GM21576 (cell line): ENCODE measurements around the gene SLC38A8.

Source experiments
- ATAC-seq: cut with Tn5 transposase; IDR thresholded peaks from one replicate; pipeline ENCODE4 v1.9.1; 2021; ENCODE audit warnings: mild to moderate bottlenecking, moderate library complexity; ENCODE audit not compliant: unreplicated experiment

SLC38A8 gene

GRCh38 chr16:84068783-84069462 is 26.3 kb upstream of the SLC38A8 start:
- ATAC-seq: no peak

GRCh38 chr16:84068041-84068440 is 25.4 kb upstream of the SLC38A8 start:
- ATAC-seq: no peak

GRCh38 chr16:84067640-84068039 is 25.0 kb upstream of the SLC38A8 start:
- ATAC-seq: no peak

- no peak for ATAC-seq
Measured at GRCh38 chr16:84065536-84066132, 23.0 kb upstream of the SLC38A8 start.

- ATAC-seq: no peak
Measured at GRCh38 chr16:84063980-84064379, 21.4 kb upstream of the SLC38A8 start.

GRCh38 chr16:84062734-84063640 is 20.4 kb upstream of the SLC38A8 start:
- ATAC-seq: no peak

GRCh38 chr16:84061236-84061819 is 18.7 kb upstream of the SLC38A8 start:
- ATAC-seq: no peak

- no peak for ATAC-seq
Measured at GRCh38 chr16:84059946-84060901, 17.6 kb upstream of the SLC38A8 start.

- ATAC-seq: no peak
Measured at GRCh38 chr16:84059111-84059510, 16.5 kb upstream of the SLC38A8 start.

GRCh38 chr16:84058664-84059063 is 16.1 kb upstream of the SLC38A8 start:
- ATAC-seq: no peak

GRCh38 chr16:84058211-84058610 is 15.6 kb upstream of the SLC38A8 start:
- ATAC-seq: no peak

GRCh38 chr16:84056933-84057332 is 14.3 kb upstream of the SLC38A8 start:
- ATAC-seq: no peak

- no peak for ATAC-seq
Measured at GRCh38 chr16:84055801-84056634, 13.4 kb upstream of the SLC38A8 start.

- no peak for ATAC-seq
Measured at GRCh38 chr16:84055366-84055765, 12.8 kb upstream of the SLC38A8 start.

- ATAC-seq: no peak
Measured at GRCh38 chr16:84054916-84055315, 12.3 kb upstream of the SLC38A8 start.

- no peak for ATAC-seq
Measured at GRCh38 chr16:84054271-84054670, 11.7 kb upstream of the SLC38A8 start.

GRCh38 chr16:84053237-84053636 is 10.6 kb upstream of the SLC38A8 start:
- ATAC-seq: no peak

GRCh38 chr16:84052071-84052622 is 9.6 kb upstream of the SLC38A8 start:
- no peak for ATAC-seq

- no peak for ATAC-seq
Measured at GRCh38 chr16:84050316-84050715, 7.7 kb upstream of the SLC38A8 start.
